Ovary (tissue), 3 donors: ENCODE measurements around the gene SULF2.
"Not testable (repeated sequence)": the region's sequence is repeated elsewhere in the genome, so short reads cannot be mapped to it uniquely, and the experiment has no call there.

Source experiments
- POLR2A ChIP-seq: fragments of 450-650 bp; IDR thresholded peaks from one replicate; pipeline ENCODE4 v1.6.1; 2017; ENCODE audit warnings: antibody characterized with exemption, mild to moderate bottlenecking, moderate library complexity
- TF ChIP-seq, protein P1 (sequence below), 3 donors: fragments of 450-650 bp in 2 of 3; fragments of 200-600 bp in 1 of 3; IDR thresholded peaks; one replicate each; pipeline versions ENCODE4 v1.5.1 to v1.8.0; 2016 to 2022; ENCODE audit warnings: antibody characterized with exemption in 3 of 3, mild to moderate bottlenecking in 1 of 3
- donor health status: DM: no; HTN: no; CAD: no.

- TF ChIP-seq, protein P1, sequence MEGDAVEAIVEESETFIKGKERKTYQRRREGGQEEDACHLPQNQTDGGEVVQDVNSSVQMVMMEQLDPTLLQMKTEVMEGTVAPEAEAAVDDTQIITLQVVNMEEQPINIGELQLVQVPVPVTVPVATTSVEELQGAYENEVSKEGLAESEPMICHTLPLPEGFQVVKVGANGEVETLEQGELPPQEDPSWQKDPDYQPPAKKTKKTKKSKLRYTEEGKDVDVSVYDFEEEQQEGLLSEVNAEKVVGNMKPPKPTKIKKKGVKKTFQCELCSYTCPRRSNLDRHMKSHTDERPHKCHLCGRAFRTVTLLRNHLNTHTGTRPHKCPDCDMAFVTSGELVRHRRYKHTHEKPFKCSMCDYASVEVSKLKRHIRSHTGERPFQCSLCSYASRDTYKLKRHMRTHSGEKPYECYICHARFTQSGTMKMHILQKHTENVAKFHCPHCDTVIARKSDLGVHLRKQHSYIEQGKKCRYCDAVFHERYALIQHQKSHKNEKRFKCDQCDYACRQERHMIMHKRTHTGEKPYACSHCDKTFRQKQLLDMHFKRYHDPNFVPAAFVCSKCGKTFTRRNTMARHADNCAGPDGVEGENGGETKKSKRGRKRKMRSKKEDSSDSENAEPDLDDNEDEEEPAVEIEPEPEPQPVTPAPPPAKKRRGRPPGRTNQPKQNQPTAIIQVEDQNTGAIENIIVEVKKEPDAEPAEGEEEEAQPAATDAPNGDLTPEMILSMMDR (IDR thresholded peaks at IDR 0.05): not testable (repeated sequence)
- TF ChIP-seq POLR2A: not testable (repeated sequence)
These were observed 9.0 kb upstream of the SULF2 start for GRCh38 chr20:47794264-47794663.
